HCT116 (cell line): ENCODE data around the gene INSRR. TPM values are rescaled to one million over a fixed set of nuclear protein-coding genes. Genes with fewer than 3 reads are reported as not detected.

Experiments
- ATAC-seq: fragments of 200-7000 bp; cut with Tn5 transposase; 2 replicates; pipeline ENCODE4 v1.9.1; 2020; ENCODE audit warnings: mild to moderate bottlenecking, moderate library complexity
- BruUV-seq: library from RNA; stranded (reverse); fragments of 400-500 nt; replicated peaks from 2 replicates; lab custom pipeline; 2021; lab: Mats Ljungman, UMichigan
- CTCF ChIA-PET: fragments of 300-600 bp; sonication (Branson Sonifier 250); formaldehyde crosslinking; loops from one replicate; lab custom pipeline; 2021; ENCODE audit warnings: antibody characterized with exemption; lab: Charles Lee
- POLR2A ChIA-PET: fragments of 300-600, 350-600 bp; sonication (Branson Sonifier 250); formaldehyde crosslinking; loops from one replicate; lab custom pipeline; 2021; ENCODE audit warnings: antibody characterized with exemption; lab: Charles Lee
- RAD21 ChIA-PET, 2 experiments: fragments of 300-600 bp; sonication (Branson Sonifier 250); formaldehyde crosslinking; loops; one replicate each; lab custom pipeline; 2023; ENCODE audit warnings: low total read pairs in 2 of 2; ENCODE audit not compliant: uncharacterized antibody in 2 of 2, unreplicated experiment in 2 of 2, low non-redundant PET in 1 of 2; lab: Charles Lee
- DNase-seq: peaks from one replicate; pipeline ENCODE4 v3.0.0-alpha.2; 2010; ENCODE audit warnings: low read depth, low spot score
- H2AFZ ChIP-seq: fragments of 200-600 bp; shearing (Covaris generic), sonication (generic); 2 replicates; pipeline ENCODE4 v1.6.1; 2017; ENCODE audit warnings: low read depth, mixed run types, mixed read lengths, antibody characterized with exemption, low read length; ENCODE audit not compliant: poor library complexity, severe bottlenecking
- H3K27ac ChIP-seq: 2 replicates; pipeline ENCODE4 v1.5.1; 2012; ENCODE audit warnings: low read depth, low read length
- H3K27me3 ChIP-seq: fragments of 200-600 bp; sonication (generic); 2 replicates; pipeline ENCODE4 v1.6.1; 2016; ENCODE audit warnings: mixed run types, low read length, mixed read lengths; ENCODE audit not compliant: insufficient read depth
- H3K36me3 ChIP-seq, 2 experiments: fragments of 200-500 bp in 1 of 2; fragments of 200-600 bp in 1 of 2; sonication (Bioruptor generic) in 1 of 2; sonication (generic) in 1 of 2; 2 replicates each; pipeline versions ENCODE4 v1.5.1 to v1.6.1; 2014 to 2016; ENCODE audit warnings: low read length in 2 of 2, inconsistent platforms in 1 of 2, mixed read lengths in 1 of 2, mixed run types in 1 of 2; ENCODE audit not compliant: insufficient read depth in 2 of 2, control insufficient read depth in 1 of 2
- H3K4me1 ChIP-seq, 2 experiments: fragments of 200-600 bp in 1 of 2; sonication (generic) in 1 of 2; 2 replicates each; pipeline versions ENCODE4 v1.5.1 to v1.6.1; 2012 to 2017; ENCODE audit warnings: low read length in 2 of 2, inconsistent platforms in 1 of 2, mild to moderate bottlenecking in 1 of 2, mixed read lengths in 1 of 2, mixed run types in 1 of 2, moderate library complexity in 1 of 2; ENCODE audit not compliant: insufficient read depth in 2 of 2, control insufficient read depth in 1 of 2
- H3K4me2 ChIP-seq: fragments of 200-600 bp; sonication (generic); 2 replicates; pipeline ENCODE4 v1.6.1; 2017; ENCODE audit warnings: mixed run types, low read length, mixed read lengths
- H3K4me3 ChIP-seq, 2 experiments: fragments of 200-600 bp in 1 of 2; sonication (generic) in 1 of 2; replicated peaks in 1 of 2; 2 replicates each; pipeline ENCODE4 v1.5.1; 2011 to 2016; ENCODE audit warnings: low read length in 2 of 2, control low read depth in 1 of 2, low read depth in 1 of 2, mild to moderate bottlenecking in 1 of 2, mixed read lengths in 1 of 2, mixed run types in 1 of 2
- H3K79me2 ChIP-seq: fragments of 200-600 bp; sonication (generic); 2 replicates; pipeline ENCODE4 v1.6.1; 2017; ENCODE audit warnings: mild to moderate bottlenecking, mixed run types, low read length, moderate library complexity, mixed read lengths; ENCODE audit not compliant: insufficient read depth
- H3K9ac ChIP-seq: fragments of 200-600 bp; sonication (generic); 2 replicates; pipeline ENCODE4 v1.6.1; 2016; ENCODE audit warnings: low read length, mixed read lengths
- H3K9me2 ChIP-seq: fragments of 200-600 bp; sonication (generic), shearing (Covaris generic); 2 replicates; pipeline ENCODE4 v1.6.1; 2017; ENCODE audit warnings: mixed run types, mild to moderate bottlenecking, moderate library complexity; ENCODE audit not compliant: insufficient read depth
- H3K9me3 ChIP-seq, 2 experiments: fragments of 200-500 bp in 1 of 2; fragments of 200-600 bp in 1 of 2; sonication (Bioruptor generic) in 1 of 2; sonication (generic) in 1 of 2; 2 replicates each; pipeline ENCODE4 v1.6.1; 2014 to 2017; ENCODE audit warnings: low read length in 2 of 2, mixed read lengths in 2 of 2, inconsistent platforms in 1 of 2, low read depth in 1 of 2, mild to moderate bottlenecking in 1 of 2, mixed run types in 1 of 2, moderate library complexity in 1 of 2; ENCODE audit not compliant: control insufficient read depth in 1 of 2, insufficient read depth in 1 of 2
- H4K20me1 ChIP-seq: fragments of 200-600 bp; sonication (generic), shearing (Covaris generic); 2 replicates; pipeline ENCODE4 v1.6.1; 2017; ENCODE audit warnings: mixed run types, mild to moderate bottlenecking, moderate library complexity; ENCODE audit not compliant: insufficient read depth
- POLR2AphosphoS5 ChIP-seq: IDR thresholded peaks from 2 replicates; pipeline ENCODE4 v1.6.1; 2011; ENCODE audit warnings: mild to moderate bottlenecking, low read depth, low read length, moderate library complexity
- intact Hi-C: fragments of 100-400 bp; cut with micrococcal nuclease; formaldehyde crosslinking; loops from 2 replicates; pipeline ENCODE4 v1.10.0; 2022
- total RNA-seq: library from RNA; stranded (reverse); gene quantifications from one replicate; pipeline ENCODE4 v1.2.1, GENCODE V29; 2021; ENCODE audit not compliant: unreplicated experiment
- TF ChIP-seq, protein P1 (sequence below), 3 experiments: fragments of 200-600 bp in 1 of 3; sonication (generic) in 1 of 3; IDR thresholded peaks in 2 of 3; conservative IDR thresholded peaks in 1 of 3; 2 replicates each; pipeline ENCODE4 v1.5.1; 2012 to 2017; ENCODE audit warnings: low read depth in 2 of 3, low read length in 2 of 3, antibody characterized with exemption in 1 of 3, borderline replicate concordance in 1 of 3, control low read depth in 1 of 3, mild to moderate bottlenecking in 1 of 3, mixed read lengths in 1 of 3, mixed run types in 1 of 3, moderate library complexity in 1 of 3; ENCODE audit not compliant: insufficient read depth in 1 of 3

Gene INSRR
- total RNA-seq, 1 experiment from 2014 or later: not detected

DNA sequence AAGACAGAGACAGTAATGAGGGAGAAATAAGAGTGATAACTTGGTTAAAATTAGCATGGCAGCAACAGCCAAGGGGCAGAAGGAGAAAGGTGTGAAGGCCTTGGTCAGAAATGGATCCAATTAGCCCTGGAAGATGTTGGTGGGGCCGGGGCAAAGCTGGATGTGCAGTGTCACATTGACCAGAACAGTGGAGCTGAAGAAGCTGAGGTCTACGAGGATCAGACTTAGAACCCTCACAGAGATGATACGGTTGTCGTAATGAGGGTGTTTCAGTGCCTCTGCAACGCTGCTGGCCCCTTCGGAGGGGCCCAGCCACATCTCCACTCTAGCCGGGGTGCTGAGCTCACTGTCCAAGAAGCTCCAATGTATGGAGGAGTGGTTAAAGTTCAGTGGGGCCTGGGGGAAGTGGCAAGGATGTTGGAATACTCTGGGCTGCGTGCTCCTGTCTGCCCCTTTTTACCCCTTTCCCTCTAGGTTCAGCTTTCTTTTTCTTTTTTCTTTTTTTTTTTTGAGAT, 56.4 kb downstream of the INSRR start:
- TSS peak; percentile 9 for BruUV-seq
- H3K4me2 ChIP-seq: no peak overlapping the region
- H3K9me2 ChIP-seq: no peaks in the 10 kb centered on the region
- no peaks in the 10 kb centered on the region for H4K20me1 ChIP-seq
- CTCF ChIA-PET: interaction anchor here (1.5 kb wide), 1 partner anchor 58 kb away, joined by 3 read pairs; no protein-coding TSS in a partner anchor
- no peak for ATAC-seq
- no peaks in the 10 kb centered on the region for H3K9me3 ChIP-seq
- H3K9ac ChIP-seq: no peak overlapping the region
- H3K79me2 ChIP-seq: no peaks in the 10 kb centered on the region
- H3K4me3 ChIP-seq: no peak overlapping the region
- TF ChIP-seq POLR2AphosphoS5: 0 out of 2 replicates have a peak, but pooled peaks have one; percentile 9
- TF ChIP-seq, protein P1, sequence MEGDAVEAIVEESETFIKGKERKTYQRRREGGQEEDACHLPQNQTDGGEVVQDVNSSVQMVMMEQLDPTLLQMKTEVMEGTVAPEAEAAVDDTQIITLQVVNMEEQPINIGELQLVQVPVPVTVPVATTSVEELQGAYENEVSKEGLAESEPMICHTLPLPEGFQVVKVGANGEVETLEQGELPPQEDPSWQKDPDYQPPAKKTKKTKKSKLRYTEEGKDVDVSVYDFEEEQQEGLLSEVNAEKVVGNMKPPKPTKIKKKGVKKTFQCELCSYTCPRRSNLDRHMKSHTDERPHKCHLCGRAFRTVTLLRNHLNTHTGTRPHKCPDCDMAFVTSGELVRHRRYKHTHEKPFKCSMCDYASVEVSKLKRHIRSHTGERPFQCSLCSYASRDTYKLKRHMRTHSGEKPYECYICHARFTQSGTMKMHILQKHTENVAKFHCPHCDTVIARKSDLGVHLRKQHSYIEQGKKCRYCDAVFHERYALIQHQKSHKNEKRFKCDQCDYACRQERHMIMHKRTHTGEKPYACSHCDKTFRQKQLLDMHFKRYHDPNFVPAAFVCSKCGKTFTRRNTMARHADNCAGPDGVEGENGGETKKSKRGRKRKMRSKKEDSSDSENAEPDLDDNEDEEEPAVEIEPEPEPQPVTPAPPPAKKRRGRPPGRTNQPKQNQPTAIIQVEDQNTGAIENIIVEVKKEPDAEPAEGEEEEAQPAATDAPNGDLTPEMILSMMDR (IDR thresholded peaks at IDR 0.05 in 2 of 3, conservative IDR thresholded peaks at IDR 0.05 in 1 of 3; ENCODE audit: borderline replicate concordance in 1 of 3, insufficient read depth in 1 of 3, low read depth in 2 of 3, low read length in 2 of 3): no peak
- TF ChIP-seq, all 23 proteins: peak for 1
- no peaks in the 10 kb centered on the region for H3K27me3 ChIP-seq
- no peak overlapping the region for H2AFZ ChIP-seq
- H3K4me1 ChIP-seq: peaks cover 2 to 8% of the 10 kb centered on the region in 2 experiments; a peak in 2 of 4 replicates
- peaks cover 26 to 30% of the 10 kb centered on the region in 2 experiments for H3K36me3 ChIP-seq
- no peak for DNase-seq
- ChIA-PET RAD21 (no interaction called here), POLR2A (no interaction called here)
- intact Hi-C loops: no loop called here
- H3K27ac ChIP-seq: no peak overlapping the region

- ChIA-PET POLR2A (no interaction called here), RAD21 (no interaction called here), CTCF (interaction anchor here (1.5 to 1.7 kb wide), 2 partner anchors 58 to 112 kb away, joined by 3 to 5 read pairs; no protein-coding TSS in a partner anchor)
- no peak overlapping the region for H3K4me3 ChIP-seq
- H3K9ac ChIP-seq: no peak overlapping the region
- peaks cover 26 to 33% of the 10 kb centered on the region in 2 experiments for H3K36me3 ChIP-seq
- H3K4me2 ChIP-seq: no peak overlapping the region
- 0 out of 2 replicates have a peak, but pooled peaks cover 4% of the 10 kb centered on the region for H4K20me1 ChIP-seq
- no peaks in the 10 kb centered on the region for H3K27me3 ChIP-seq
- peaks cover 2 to 8% of the 10 kb centered on the region in 2 experiments; a peak in 2 of 4 replicates for H3K4me1 ChIP-seq
- no peak for TF ChIP-seq POLR2AphosphoS5
- no peak overlapping the region for H2AFZ ChIP-seq
- no peaks in the 10 kb centered on the region for H3K9me3 ChIP-seq
- ATAC-seq: no peak
- intact Hi-C loops: no loop called here
- H3K27ac ChIP-seq: no peak overlapping the region
- DNase-seq: no peak
- no TSS peak for BruUV-seq
- no peaks in the 10 kb centered on the region for H3K9me2 ChIP-seq
- no peaks in the 10 kb centered on the region for H3K79me2 ChIP-seq
These were observed 57.4 kb downstream of the INSRR start for GRCh38 chr1:156801409-156802121.
